ENCODE results near the gene INTS7.

GRCh38 chr1:212078826-212079225 lies 43.5 kb upstream of the INTS7 start:
- TF ChIP-seq EZH2 (IDR thresholded peaks at IDR 0.05; ENCODE audit: borderline replicate concordance, low read length), result no peak
- TF ChIP-seq CTCF (conservative IDR thresholded peaks at IDR 0.05 in 1 of 2, IDR thresholded peaks at IDR 0.05 in 1 of 2; ENCODE audit: extremely low read depth in 1 of 2, insufficient read depth in 1 of 2, low read depth in 1 of 2, low read length in 2 of 2), result no peak
